Neural cell (in vitro differentiated cells): ENCODE results near the gene TMEM273. TPM values are rescaled to one million over a fixed set of nuclear protein-coding genes. Genes with fewer than 3 reads are reported as not detected.

Experiments
- H2AFZ ChIP-seq: fragments of 200-600, 300-800 bp; sonication (generic), shearing (Covaris generic); 2 replicates; pipeline ENCODE4 v1.6.0; 2014; ENCODE audit warnings: low read depth, mild to moderate bottlenecking, antibody characterized with exemption, low read length, moderate library complexity
- H3F3A ChIP-seq: fragments of 200-600 bp; shearing (Covaris generic); 2 replicates; pipeline ENCODE4 v1.6.1; 2016; ENCODE audit warnings: mild to moderate bottlenecking, moderate library complexity, mixed read lengths, antibody characterized with exemption, low read length; ENCODE audit not compliant: insufficient read depth, poor library complexity, severe bottlenecking
- H3K27ac ChIP-seq: fragments of 200-600, 300-800 bp; sonication (generic), shearing (Covaris generic); 2 replicates; pipeline ENCODE4 v1.5.1; 2014; ENCODE audit warnings: mild to moderate bottlenecking, low read length, moderate library complexity
- H3K27me3 ChIP-seq: fragments of 300-800, 200-600 bp; sonication (generic), shearing (Covaris generic); 2 replicates; pipeline ENCODE4 v1.6.0; 2014; ENCODE audit warnings: mild to moderate bottlenecking, low read depth, low read length, moderate library complexity; ENCODE audit not compliant: insufficient read depth
- H3K36me3 ChIP-seq: fragments of 300-800, 200-600 bp; sonication (generic), shearing (Covaris generic); 2 replicates; pipeline ENCODE4 v1.5.1; 2014; ENCODE audit warnings: mild to moderate bottlenecking, antibody characterized with exemption, low read length, moderate library complexity; ENCODE audit not compliant: insufficient read depth
- H3K4me2 ChIP-seq: fragments of 300-800, 200-600 bp; sonication (generic), shearing (Covaris generic); 2 replicates; pipeline ENCODE4 v1.6.0; 2014; ENCODE audit warnings: mild to moderate bottlenecking, low read length
- H3K4me3 ChIP-seq: fragments of 300-800, 200-600 bp; sonication (generic), shearing (Covaris generic); 2 replicates; pipeline ENCODE4 v1.5.1; 2014; ENCODE audit warnings: mild to moderate bottlenecking, low read length, moderate library complexity
- H3K79me2 ChIP-seq: fragments of 200-600 bp; shearing (Covaris generic); replicated peaks from 2 replicates; pipeline ENCODE4 v1.6.0; 2014; ENCODE audit warnings: mild to moderate bottlenecking, low read length, moderate library complexity; ENCODE audit not compliant: insufficient read depth
- H3K9ac ChIP-seq: fragments of 300-800, 200-600 bp; sonication (generic), shearing (Covaris generic); 2 replicates; pipeline ENCODE4 v1.6.1; 2016; ENCODE audit warnings: mild to moderate bottlenecking, low read length, mixed read lengths
- H3K9me2 ChIP-seq: fragments of 200-600 bp; shearing (Covaris generic); 2 replicates; pipeline ENCODE4 v1.6.1; 2016; ENCODE audit warnings: mild to moderate bottlenecking, low read length, mixed read lengths; ENCODE audit not compliant: insufficient read depth
- H3K9me3 ChIP-seq: fragments of 200-600, 300-800 bp; sonication (generic), shearing (Covaris generic); 2 replicates; pipeline ENCODE4 v1.6.1; 2016; ENCODE audit warnings: mild to moderate bottlenecking, mixed run types, low read length, moderate library complexity, mixed read lengths
- H4K20me1 ChIP-seq: fragments of 200-600 bp; shearing (Covaris generic); 2 replicates; pipeline ENCODE4 v1.6.1; 2016; ENCODE audit warnings: mild to moderate bottlenecking, mixed run types; ENCODE audit not compliant: insufficient read depth
- CTCF ChIP-seq: fragments of 450-650 bp; IDR thresholded peaks from 2 replicates; pipeline ENCODE4 v1.5.1; 2014; ENCODE audit warnings: antibody characterized with exemption, mild to moderate bottlenecking, moderate library complexity; ENCODE audit not compliant: poor library complexity, severe bottlenecking
- EP300 ChIP-seq: fragments of 450-650 bp; conservative IDR thresholded peaks from 2 replicates; pipeline ENCODE4 v1.6.1; 2014; ENCODE audit warnings: antibody characterized with exemption, mild to moderate bottlenecking, moderate library complexity; ENCODE audit not compliant: poor library complexity, severe bottlenecking
- EZH2 ChIP-seq: fragments of 200-600, 300-800 bp; shearing (Covaris generic), sonication (generic); IDR thresholded peaks from 2 replicates; pipeline ENCODE4 v1.6.1; 2014; ENCODE audit warnings: antibody characterized with exemption, low read length, borderline replicate concordance, mild to moderate bottlenecking; ENCODE audit not compliant: insufficient read depth, poor library complexity, severe bottlenecking
- MXI1 ChIP-seq: fragments of 450-650 bp; conservative IDR thresholded peaks from 2 replicates; pipeline ENCODE4 v1.6.1; 2014; ENCODE audit warnings: antibody characterized with exemption, mild to moderate bottlenecking; ENCODE audit not compliant: poor library complexity, severe bottlenecking
- POLR2AphosphoS5 ChIP-seq: IDR thresholded peaks from 2 replicates; pipeline ENCODE4 v1.6.1; 2012
- RAD21 ChIP-seq: fragments of 450-650 bp; conservative IDR thresholded peaks from 2 replicates; pipeline ENCODE4 v1.6.1; 2014; ENCODE audit warnings: antibody characterized with exemption, mild to moderate bottlenecking, moderate library complexity
- REST ChIP-seq: IDR thresholded peaks from 2 replicates; pipeline ENCODE4 v1.6.1; 2012; ENCODE audit warnings: borderline replicate concordance
- SMC3 ChIP-seq: fragments of 450-650 bp; conservative IDR thresholded peaks from 2 replicates; pipeline ENCODE4 v1.6.1; 2014; ENCODE audit warnings: antibody characterized with exemption, mild to moderate bottlenecking, moderate library complexity; ENCODE audit not compliant: poor library complexity
- TAF1 ChIP-seq: IDR thresholded peaks from 2 replicates; pipeline ENCODE4 v1.6.1; 2012; ENCODE audit warnings: low read depth
- polyA plus RNA-seq: library from polyadenylated mRNA; depleted of rRNA; stranded (reverse); fragments of >200 nt; gene quantifications from 2 replicates; pipeline ENCODE4 v1.2.3, GENCODE V29; 2014

TMEM273 gene
- polyA plus RNA-seq, 1 donor from 2014 or later, result not detected

- Histone ChIP-seq H4K20me1 (no peaks in the 10 kb centered on the region), H3K4me2 (no peak overlapping the region), H2AFZ (no peak overlapping the region), H3K9me2 (no peaks in the 10 kb centered on the region), H3F3A (no peaks in the 10 kb centered on the region), H3K27ac (no peak overlapping the region), H3K4me3 (no peak overlapping the region), H3K9ac (no peak overlapping the region), H3K79me2 (no peaks in the 10 kb centered on the region), H3K36me3 (no peaks in the 10 kb centered on the region), H3K9me3 (no peaks in the 10 kb centered on the region), H3K27me3 (no peaks in the 10 kb centered on the region)
- TF ChIP-seq TAF1, result no peak
- TF ChIP-seq MXI1, result no peak
- TF ChIP-seq EZH2, result no peak
- TF ChIP-seq RAD21, result no peak
- no peak for TF ChIP-seq EP300
- no peak for TF ChIP-seq POLR2AphosphoS5
- no peak for TF ChIP-seq SMC3
- TF ChIP-seq CTCF, result no peak
- no peak for TF ChIP-seq REST
Observed at GRCh38 chr10:49105076-49105475, 83.1 kb downstream of the TMEM273 start.

Other genes starting within 250 kb of the TMEM273 start
- not detected in 2 replicates for gene LRRC18, start 248.6 kb downstream of the TMEM273 start, polyA plus RNA-seq
- gene VSTM4, start 72.9 kb downstream of the TMEM273 start, polyA plus RNA-seq, result 0.52 and 0.66 TPM in 2 replicates
- not detected in 2 replicates for gene FAM170B, start 54.4 kb downstream of the TMEM273 start, polyA plus RNA-seq
- not detected in 2 replicates for gene C10orf71, start 110.8 kb upstream of the TMEM273 start, polyA plus RNA-seq
- gene DRGX, start 207.7 kb upstream of the TMEM273 start, polyA plus RNA-seq, result not detected in 2 replicates